Measurements from ENCODE around the gene SLC45A1. TPM values are rescaled to one million over a fixed set of nuclear protein-coding genes. Genes with fewer than 3 reads are reported as not detected.

Gene SLC45A1
- total RNA-seq, 6 donors from 2014 or later = 0.91 to 1.4 (median 1.0) TPM; not detected in 2

- no peak for TF ChIP-seq CTCF (IDR thresholded peaks at IDR 0.05)
- TF ChIP-seq EP300 (IDR thresholded peaks at IDR 0.05) = no peak
- no peak for TF ChIP-seq POLR2AphosphoS5 (IDR thresholded peaks at IDR 0.05)
- 79 to 83% methylated on average over 6 of the region's 6 CpGs for WGBS, 2 donors
Observed at GRCh38 chr1:8340448-8340847, 22.5 kb downstream of the SLC45A1 start.

GRCh38 chr1:8342325-8342724 lies 24.4 kb downstream of the SLC45A1 start:
- ATAC-seq (ENCODE audit: low FRiP score in 2 of 2) (no peak), DNase-seq (no peak)
- no peaks in the 10 kb centered on the region for H3K9me3 ChIP-seq
- peaks cover 13 to 19% (median 13%) of the 10 kb centered on the region in 4 donors for H3K4me1 ChIP-seq
- no peak overlapping the region for H3K4me3 ChIP-seq
- no peaks in the 10 kb centered on the region for H3K27me3 ChIP-seq
- H3K36me3 ChIP-seq = no peaks in the 10 kb centered on the region
- 76 to 86% methylated on average over 10 of the region's 10 CpGs for WGBS, 2 donors
- no peak overlapping the region for H3K27ac ChIP-seq
- peak; percentile 21 to 35 for TF ChIP-seq POLR2AphosphoS5 (IDR thresholded peaks at IDR 0.05)
- no peak for TF ChIP-seq POLR2A (IDR thresholded peaks at IDR 0.05)

More at GRCh38 chr1:8340448-8340847, 22.5 kb downstream of the SLC45A1 start:
- H3K27me3 ChIP-seq = no peaks in the 10 kb centered on the region
- H3K36me3 ChIP-seq = no peaks in the 10 kb centered on the region
- no peaks in the 10 kb centered on the region for H3K9me3 ChIP-seq
- no peak for ATAC-seq (ENCODE audit: low FRiP score in 2 of 2)
- no peak overlapping the region for H3K27ac ChIP-seq
- no peak for DNase-seq
- peaks cover 13 to 19% (median 13%) of the 10 kb centered on the region in 4 donors for H3K4me1 ChIP-seq
- H3K4me3 ChIP-seq = no peak overlapping the region

- Histone ChIP-seq H3K4me3 (no peak overlapping the region), H3K27me3 (no peaks in the 10 kb centered on the region), H3K27ac (peak overlapping the region; percentile 19 to 75 (median 69)), H3K9me3 (no peaks in the 10 kb centered on the region), H3K36me3 (no peaks in the 10 kb centered on the region), H3K4me1 (peaks cover 13 to 19% (median 13%) of the 10 kb centered on the region in 4 donors)
- 71 to 78% methylated on average over 2 to 11 of the region's 11 CpGs for WGBS, 2 donors
- TF ChIP-seq EP300 (IDR thresholded peaks at IDR 0.05) (no peak), POLR2AphosphoS5 (IDR thresholded peaks at IDR 0.05) (no peak), POLR2A (IDR thresholded peaks at IDR 0.05) (no peak), CTCF (IDR thresholded peaks at IDR 0.05) (no peak)
- no peak for ATAC-seq (ENCODE audit: low FRiP score in 2 of 2)
- DNase-seq = peak in 1 of 2 donors; percentile 51
Observed at GRCh38 chr1:8343044-8343443, 25.1 kb downstream of the SLC45A1 start.

- TF ChIP-seq POLR2AphosphoS5 (IDR thresholded peaks at IDR 0.05) (peak; percentile 57 to 63), POLR2A (IDR thresholded peaks at IDR 0.05) (no peak), CTCF (IDR thresholded peaks at IDR 0.05) (peak in 1 of 6 experiments; percentile 8), EP300 (IDR thresholded peaks at IDR 0.05) (peak in 2 of 4 donors; percentile 32 to 70)
- no peaks in the 10 kb centered on the region for H3K27me3 ChIP-seq
- H3K4me1 ChIP-seq = peaks cover 13 to 19% (median 14%) of the 10 kb centered on the region in 4 donors
- H3K9me3 ChIP-seq = no peaks in the 10 kb centered on the region
- ATAC-seq (ENCODE audit: low FRiP score in 2 of 2) (peak; percentile 77 to 86), DNase-seq (peak; percentile 58 to 90)
- H3K27ac ChIP-seq = peak overlapping the region; percentile 19 to 75 (median 69)
- H3K36me3 ChIP-seq = no peaks in the 10 kb centered on the region
- 31 to 38% methylated on average over 3 to 32 of the region's 32 CpGs for WGBS, 2 donors
- peak overlapping the region in 1 of 4 donors; percentile 27 for H3K4me3 ChIP-seq
Observed at GRCh38 chr1:8343464-8344001, 25.6 kb downstream of the SLC45A1 start.

GRCh38 chr1:8344893-8345507 lies 27.1 kb downstream of the SLC45A1 start:
- no peak overlapping the region for H3K27ac ChIP-seq
- DNase-seq (no peak), ATAC-seq (ENCODE audit: low FRiP score in 2 of 2) (no peak)
- no peaks in the 10 kb centered on the region for H3K27me3 ChIP-seq
- peaks cover 15 to 23% (median 21%) of the 10 kb centered on the region in 4 donors for H3K4me1 ChIP-seq
- H3K9me3 ChIP-seq = no peaks in the 10 kb centered on the region
- no peak overlapping the region for H3K4me3 ChIP-seq
- no peaks in the 10 kb centered on the region for H3K36me3 ChIP-seq
- TF ChIP-seq POLR2AphosphoS5 (IDR thresholded peaks at IDR 0.05) = no peak
- TF ChIP-seq CTCF (IDR thresholded peaks at IDR 0.05) = no peak
- no peak for TF ChIP-seq POLR2A (IDR thresholded peaks at IDR 0.05)
- no peak for TF ChIP-seq EP300 (IDR thresholded peaks at IDR 0.05)
- WGBS, 2 donors = 91 to 95% methylated on average over 10 of the region's 10 CpGs

All from upper lobe of left lung (tissue), 6 donors.